SK-N-SH (cell line): Measurements from ENCODE around the gene NBEA. TPM values are rescaled to one million over a fixed set of nuclear protein-coding genes. Genes with fewer than 3 reads are reported as not detected.

Source experiments
- CTCF ChIA-PET: fragments of 300-600, 350-600 bp; formaldehyde crosslinking; extraction: SDS; loops from one replicate; lab custom pipeline; 2021; lab: Yijun Ruan, JAX
- POLR2A ChIA-PET: fragments of 350-600 bp; sonication (Branson Sonifier 250); formaldehyde crosslinking; extraction: SDS; loops from one replicate; lab custom pipeline; 2020; ENCODE audit warnings: antibody characterized with exemption, inconsistent platforms; lab: Yijun Ruan, JAX
- DNase-seq: peaks from one replicate; pipeline ENCODE4 v3.0.0; 2012
- H2AFZ ChIP-seq: fragments of 200-600 bp; sonication (generic); 2 replicates; pipeline ENCODE4 v1.8.1; 2016; ENCODE audit warnings: antibody characterized with exemption, mild to moderate bottlenecking, low read depth
- H3F3A ChIP-seq: fragments of 200-600 bp; sonication (generic); replicated peaks from 2 replicates; pipeline ENCODE3; 2016; ENCODE audit warnings: antibody characterized with exemption, mild to moderate bottlenecking; ENCODE audit not compliant: insufficient read depth
- H3K27ac ChIP-seq, 2 experiments: fragments of 200-500 bp in 1 of 2; fragments of 200-600 bp in 1 of 2; sonication (Bioruptor generic) in 1 of 2; sonication (generic), shearing (Covaris generic) in 1 of 2; 2 replicates each; pipeline versions ENCODE4 v1.5.1 to v1.6.1; 2014 to 2016; ENCODE audit warnings: low read depth in 2 of 2, inconsistent platforms in 1 of 2, low read length in 1 of 2, mild to moderate bottlenecking in 1 of 2, mixed read lengths in 1 of 2
- H3K27me3 ChIP-seq: fragments of 200-600 bp; sonication (generic), shearing (Covaris generic); 2 replicates; pipeline ENCODE4 v1.6.1; 2016; ENCODE audit warnings: mixed run types; ENCODE audit not compliant: insufficient read depth
- H3K36me3 ChIP-seq, 2 experiments: fragments of 200-500 bp in 1 of 2; fragments of 200-600 bp in 1 of 2; sonication (Bioruptor generic) in 1 of 2; sonication (generic) in 1 of 2; replicated peaks in 1 of 2; 2 replicates each; pipeline versions ENCODE3 to v1.5.1; 2014 to 2016; ENCODE audit warnings: low read length in 1 of 2, mild to moderate bottlenecking in 1 of 2; ENCODE audit not compliant: insufficient read depth in 2 of 2, control insufficient read depth in 1 of 2
- H3K4me1 ChIP-seq, 2 experiments: fragments of 200-500 bp in 1 of 2; fragments of 200-600 bp in 1 of 2; sonication (Bioruptor generic) in 1 of 2; sonication (generic), shearing (Covaris generic) in 1 of 2; 2 replicates each; pipeline versions ENCODE4 v1.5.1 to v1.6.1; 2014 to 2016; ENCODE audit warnings: low read depth in 1 of 2, low read length in 1 of 2, mixed run types in 1 of 2; ENCODE audit not compliant: insufficient read depth in 2 of 2, control insufficient read depth in 1 of 2
- H3K4me2 ChIP-seq: fragments of 200-600 bp; sonication (generic), shearing (Covaris generic); 2 replicates; pipeline ENCODE4 v1.6.1; 2017; ENCODE audit warnings: mixed run types
- H3K4me3 ChIP-seq, 2 experiments: fragments of 200-500 bp in 1 of 2; fragments of 200-600 bp in 1 of 2; sonication (Bioruptor generic) in 1 of 2; sonication (generic), shearing (Covaris generic) in 1 of 2; 2 replicates each; pipeline versions ENCODE4 v1.5.1 to v1.8.1; 2014 to 2016; ENCODE audit warnings: low read depth in 2 of 2, inconsistent platforms in 1 of 2, low read length in 1 of 2, mild to moderate bottlenecking in 1 of 2, mixed read lengths in 1 of 2, moderate library complexity in 1 of 2
- H3K79me2 ChIP-seq: fragments of 200-600 bp; sonication (generic); 2 replicates; pipeline ENCODE4 v1.8.1; 2017; ENCODE audit warnings: mild to moderate bottlenecking; ENCODE audit not compliant: insufficient read depth
- H3K9ac ChIP-seq: fragments of 200-600 bp; sonication (generic); 2 replicates; pipeline ENCODE4 v1.6.1; 2017; ENCODE audit warnings: mixed run types
- H3K9me2 ChIP-seq: fragments of 200-600 bp; sonication (generic); 2 replicates; pipeline ENCODE4 v1.6.1; 2017; ENCODE audit warnings: mixed run types
- H3K9me3 ChIP-seq: fragments of 200-600 bp; sonication (generic); 2 replicates; pipeline ENCODE4 v1.6.1; 2017; ENCODE audit warnings: mixed run types, mild to moderate bottlenecking, moderate library complexity
- H4K20me1 ChIP-seq: fragments of 200-600 bp; sonication (generic); 2 replicates; pipeline ENCODE4 v1.6.1; 2017; ENCODE audit warnings: mild to moderate bottlenecking, mixed run types; ENCODE audit not compliant: insufficient read depth
- CTCF ChIP-seq: fragments of 200-600 bp; sonication (generic); IDR thresholded peaks from 2 replicates; pipeline ENCODE4 v1.6.1; 2017; ENCODE audit warnings: antibody characterized with exemption, mild to moderate bottlenecking, moderate library complexity
- EP300 ChIP-seq, 2 experiments: IDR thresholded peaks; 2 replicates each; pipeline versions ENCODE4 v1.4.0 to v1.6.1; 2012; ENCODE audit warnings: borderline replicate concordance in 1 of 2, low read depth in 1 of 2, low read length in 1 of 2
- FOXM1 ChIP-seq: IDR thresholded peaks from 2 replicates; pipeline ENCODE4 v1.4.0; 2012; ENCODE audit warnings: low read depth, mild to moderate bottlenecking
- IRF3 ChIP-seq: fragments of 150-350 bp; IDR thresholded peaks from 2 replicates; pipeline ENCODE4 v1.6.1; 2016; ENCODE audit warnings: mild to moderate bottlenecking, low read depth, low read length
- JUND ChIP-seq: IDR thresholded peaks from 2 replicates; pipeline ENCODE4 v1.4.0; 2012
- MXI1 ChIP-seq: IDR thresholded peaks from 2 replicates; pipeline ENCODE4 v1.6.1; 2012; ENCODE audit warnings: mild to moderate bottlenecking, low read depth, low read length, improper control_type of control experiment
- NRF1 ChIP-seq: IDR thresholded peaks from 2 replicates; pipeline ENCODE4 v1.6.1; 2012; ENCODE audit warnings: low read depth, mild to moderate bottlenecking, low read length
- PBX3 ChIP-seq: IDR thresholded peaks from 2 replicates; pipeline ENCODE4; 2012
- POLR2AphosphoS5 ChIP-seq: IDR thresholded peaks from 2 replicates; pipeline ENCODE4 v1.6.1; 2012; ENCODE audit warnings: low read depth, low read length
- RAD21 ChIP-seq: IDR thresholded peaks from 2 replicates; pipeline ENCODE4 v1.6.1; 2012; ENCODE audit warnings: mild to moderate bottlenecking, low read length
- RCOR1 ChIP-seq: fragments of 150-350 bp; IDR thresholded peaks from 2 replicates; pipeline ENCODE4 v1.6.1; 2017; ENCODE audit warnings: antibody characterized with exemption, low read length
- REST ChIP-seq: IDR thresholded peaks from 2 replicates; pipeline ENCODE4 v1.6.1; 2012; ENCODE audit warnings: mild to moderate bottlenecking, low read depth, low read length, moderate library complexity
- RXRA ChIP-seq: IDR thresholded peaks from 2 replicates; pipeline ENCODE4 v1.4.0; 2012; ENCODE audit warnings: low read depth, mild to moderate bottlenecking, borderline replicate concordance
- SIN3A ChIP-seq: IDR thresholded peaks from 2 replicates; pipeline ENCODE4 v1.6.1; 2012; ENCODE audit warnings: low read depth, mild to moderate bottlenecking, low read length, moderate library complexity, borderline replicate concordance
- SMC3 ChIP-seq: IDR thresholded peaks from 2 replicates; pipeline ENCODE4 v1.6.1; 2012; ENCODE audit warnings: low read depth, low read length, improper control_type of control experiment
- TAF1 ChIP-seq: IDR thresholded peaks from 2 replicates; pipeline ENCODE4 v1.6.1; 2012; ENCODE audit warnings: low read depth, mild to moderate bottlenecking, low read length, moderate library complexity, borderline replicate concordance
- TEAD4 ChIP-seq: IDR thresholded peaks from 2 replicates; pipeline ENCODE4 v1.4.0; 2012; ENCODE audit warnings: mild to moderate bottlenecking, borderline replicate concordance; ENCODE audit not compliant: insufficient read depth
- YY1 ChIP-seq: IDR thresholded peaks from 2 replicates; pipeline ENCODE4 v1.4.0; 2012; ENCODE audit warnings: low read depth, mild to moderate bottlenecking
- WGBS: methylation state at CpG from one replicate; pipeline ENCODE4 v1.1.6; 2017; ENCODE audit warnings: low lambda C conversion rate; 5-methylcytosine and 5-hydroxymethylcytosine counted together
- polyA plus RNA-seq, 3 experiments: library from polyadenylated mRNA; depleted of rRNA; stranded (reverse); fragments of >200 nt; gene quantifications; 2 replicates each; pipeline ENCODE4 v1.2.3, GENCODE V29; 2012

The NBEA gene
- polyA plus RNA-seq, 1 of the 3 experiments (the other 2 are of a cell fraction): 12.3 TPM

- Histone ChIP-seq H3F3A (no peaks in the 10 kb centered on the region), H3K36me3 (no peaks in the 10 kb centered on the region), H3K4me3 (no peak overlapping the region), H3K79me2 (no peaks in the 10 kb centered on the region), H3K27ac (peak overlapping the region in 1 of 2 experiments; percentile 59; a peak in 2 of 4 replicates), H3K9me3 (no peaks in the 10 kb centered on the region), H4K20me1 (no peaks in the 10 kb centered on the region), H2AFZ (no peak overlapping the region), H3K4me2 (no peak overlapping the region), H3K27me3 (no peaks in the 10 kb centered on the region), H3K4me1 (peaks cover under 1 to 4% of the 10 kb centered on the region in 2 experiments; a peak in 3 of 4 replicates), H3K9ac (no peak overlapping the region), H3K9me2 (no peaks in the 10 kb centered on the region)
- ChIA-PET CTCF (no interaction called here), POLR2A (no interaction called here)
- TF ChIP-seq TAF1: no peak
- TF ChIP-seq IRF3: no peak
- no peak for TF ChIP-seq CTCF
- no peak for TF ChIP-seq PBX3
- no peak for TF ChIP-seq TEAD4
- TF ChIP-seq JUND: no peak
- TF ChIP-seq FOXM1: no peak
- TF ChIP-seq RXRA: no peak
- TF ChIP-seq POLR2AphosphoS5: no peak
- TF ChIP-seq RAD21: no peak
- TF ChIP-seq SIN3A: no peak
- TF ChIP-seq EP300 (IDR thresholded peaks at IDR 0.05; ENCODE audit: borderline replicate concordance in 1 of 2, low read depth in 1 of 2, low read length in 1 of 2): no peak
- TF ChIP-seq MXI1: no peak
- no peak for TF ChIP-seq NRF1
- TF ChIP-seq REST: no peak
- no peak for TF ChIP-seq SMC3
- no peak for TF ChIP-seq RCOR1
- no peak for TF ChIP-seq YY1
- WGBS: 68% methylated on average over 8 of the region's 9 CpGs
- no peak for DNase-seq
Observed at GRCh38 chr13:35693134-35693784, 751.2 kb downstream of the NBEA start.
